Stimulated activated CD4-positive, alpha-beta T cell treated with anti-CD3 and anti-CD28 coated beads, Interleukin-15, amount 100 ng/mL, for 1 hour (primary cell): Measurements from ENCODE around the gene METTL16.
"Not testable (repeated sequence)": the region's sequence is repeated elsewhere in the genome, so short reads cannot be mapped to it uniquely, and the experiment has no call there.

Experiments
- DNase-seq, 2 donors: peaks; one replicate each; pipeline ENCODE4 v3.0.0-alpha.2; 2020; ENCODE audit warnings: low read depth in 1 of 2, low spot score in 1 of 2

METTL16 gene

DNA sequence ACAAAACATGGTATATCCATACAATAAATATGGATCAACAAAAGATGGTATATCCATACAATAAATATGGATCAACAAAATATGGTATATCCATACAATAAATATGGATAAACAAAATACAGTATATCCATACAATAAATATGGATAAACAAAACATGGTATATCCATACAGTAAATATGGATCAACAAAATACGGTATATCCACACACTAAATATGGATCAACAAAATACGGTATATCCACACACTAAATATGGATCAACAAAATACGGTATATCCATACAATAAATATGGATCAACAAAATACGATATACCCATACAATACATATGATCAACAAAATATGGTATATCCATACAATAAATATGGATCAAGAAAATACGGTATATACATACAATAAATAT is 8.1 kb downstream of the METTL16 start:
- DNase-seq, result no peak

DNA sequence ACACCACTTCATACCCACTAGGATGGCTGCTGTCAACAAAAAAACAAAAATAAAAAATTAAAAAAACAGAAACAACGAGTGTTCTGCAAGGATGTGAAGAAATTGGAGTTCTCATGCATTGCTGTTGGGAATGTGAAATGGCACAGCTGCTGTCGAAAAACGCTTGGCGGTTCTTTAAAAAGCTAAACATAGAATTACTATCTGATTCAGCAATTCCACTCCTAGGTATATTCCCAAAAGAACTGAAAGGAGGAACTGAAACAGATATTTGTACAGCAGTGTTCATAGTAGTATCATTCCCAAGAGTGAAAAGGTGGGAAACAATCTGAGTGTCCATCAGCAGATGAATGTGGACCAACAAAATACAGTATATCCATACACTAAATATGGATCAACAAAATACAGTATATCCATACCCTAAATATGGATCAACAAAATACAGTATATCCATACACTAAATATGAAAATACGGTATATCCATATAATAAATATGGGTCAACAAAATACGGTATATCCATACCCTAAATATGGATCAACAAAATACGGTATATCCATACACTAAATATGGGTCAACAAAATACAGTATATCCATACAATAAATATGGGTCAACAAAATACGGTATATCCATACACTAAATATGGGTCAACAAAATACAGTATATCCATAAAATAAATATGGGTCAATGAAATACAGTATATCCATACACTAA is 8.7 kb downstream of the METTL16 start:
- DNase-seq, result no peak

DNA sequence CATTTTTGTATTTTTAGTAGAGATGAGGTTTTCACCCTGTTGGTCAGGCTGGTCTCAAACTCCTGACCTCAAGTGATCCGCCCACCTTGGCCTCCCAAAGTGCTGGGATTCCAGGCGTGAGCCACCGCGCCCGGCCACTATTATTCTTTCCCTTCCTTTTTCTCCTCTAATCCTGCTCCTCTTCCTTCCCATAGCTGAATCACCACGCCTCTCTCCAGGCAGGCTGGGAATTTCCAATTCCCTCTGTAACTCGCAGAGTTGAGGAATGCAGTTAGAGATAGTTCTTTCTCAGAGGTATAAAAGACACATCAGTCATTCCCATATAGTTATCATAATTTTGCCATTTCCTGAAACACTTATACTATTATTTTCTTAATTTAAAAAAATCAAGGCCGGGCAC is 11.2 kb downstream of the METTL16 start:
- DNase-seq, result no peak

DNA sequence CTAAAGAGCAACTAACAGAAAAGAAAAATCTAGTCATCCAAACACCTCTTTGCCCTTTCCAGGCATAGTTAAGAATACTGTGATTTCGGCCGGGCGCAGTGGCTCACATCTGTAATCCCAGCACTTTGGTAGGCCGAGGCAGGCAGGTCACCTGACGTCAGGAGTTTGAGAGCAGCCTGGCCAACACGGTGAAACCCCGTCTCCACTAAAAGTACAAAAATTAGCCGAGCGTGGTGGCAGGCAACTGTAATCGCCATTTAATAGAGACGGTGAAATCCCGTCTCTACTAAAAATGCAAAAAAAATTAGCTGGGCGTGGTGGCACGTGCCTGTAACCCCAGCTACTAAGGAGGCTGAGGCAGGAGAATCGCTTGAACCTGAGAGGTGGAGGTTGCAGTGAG is 22.4 kb downstream of the METTL16 start:
- DNase-seq, result not testable (repeated sequence)

DNA sequence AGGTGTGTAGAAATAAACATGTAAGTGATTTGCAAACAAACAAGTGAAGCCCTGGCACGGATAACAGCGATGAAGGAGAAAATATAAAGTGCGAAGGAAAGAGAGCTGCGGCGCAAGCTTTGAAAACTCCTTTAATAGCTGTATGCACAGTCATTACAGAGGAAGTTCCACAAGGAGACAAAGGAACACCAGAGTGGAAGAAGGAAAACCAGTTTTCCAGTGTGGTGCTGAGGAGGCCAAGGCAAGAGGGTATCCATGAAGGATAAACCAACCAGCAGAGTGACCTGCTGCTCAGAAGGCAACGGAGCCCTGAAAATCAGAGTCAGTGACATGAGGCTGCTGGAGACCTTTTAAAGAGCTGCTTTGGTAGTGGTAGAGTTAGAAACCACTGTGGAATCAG is 24.4 kb downstream of the METTL16 start:
- no peak for DNase-seq

DNA sequence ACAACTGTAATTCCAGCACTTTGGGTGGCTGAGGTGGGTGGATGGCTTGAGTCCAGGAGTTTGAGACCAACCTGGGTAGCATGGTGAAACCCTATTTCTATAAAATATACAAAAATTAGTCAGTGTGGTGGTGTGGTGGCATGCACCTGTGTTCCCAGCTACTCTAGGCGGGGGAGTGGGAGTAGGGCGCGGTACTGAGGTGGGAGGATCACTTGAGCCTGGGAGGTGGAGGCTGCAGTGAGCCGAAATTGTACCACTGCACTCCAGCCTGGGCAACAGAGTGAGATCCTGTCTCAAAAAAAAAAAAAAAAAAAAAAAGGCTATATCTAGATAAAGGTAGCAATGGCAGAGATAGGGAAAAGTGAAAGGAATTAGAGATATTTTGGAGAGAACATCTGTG is 25.0 kb downstream of the METTL16 start:
- not testable (repeated sequence) for DNase-seq

DNA sequence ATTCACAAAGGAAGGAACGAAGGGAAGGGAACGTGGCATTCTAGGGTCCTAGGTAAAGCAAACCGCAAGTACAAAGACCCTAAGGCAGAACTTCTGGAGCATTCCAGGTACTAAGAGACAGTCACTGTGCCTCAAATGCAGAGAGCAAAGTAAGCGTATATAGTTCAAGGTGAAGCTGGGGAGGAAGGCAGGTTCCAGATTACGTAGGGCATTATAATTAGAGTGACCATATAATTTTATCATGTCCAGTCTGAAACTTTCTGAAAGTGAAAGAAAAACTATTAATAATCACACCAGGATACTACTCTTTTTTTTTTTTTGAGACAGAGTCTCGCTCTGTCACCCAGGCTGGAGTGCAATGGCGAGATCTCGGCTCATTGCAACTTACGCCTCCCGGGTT is 25.7 kb downstream of the METTL16 start:
- no peak for DNase-seq

DNA sequence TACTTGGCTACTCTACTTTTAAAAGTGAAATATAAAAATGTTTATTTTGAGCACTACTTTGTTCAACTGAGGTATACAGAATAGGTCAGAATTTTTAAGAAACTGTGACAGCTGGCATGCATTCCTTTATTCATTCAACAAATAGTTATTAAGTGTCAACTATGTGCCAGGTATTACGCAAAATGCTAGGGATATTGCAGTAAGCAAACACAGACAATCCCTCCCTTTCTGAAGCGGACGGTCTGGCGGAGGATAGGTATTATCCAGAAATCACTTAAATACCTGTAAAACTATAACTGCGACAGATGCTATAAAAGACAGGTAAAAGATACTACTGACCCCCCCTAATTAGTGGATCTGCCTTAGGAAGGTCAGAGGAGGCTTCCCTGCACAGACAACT is 26.1 kb downstream of the METTL16 start:
- no peak for DNase-seq

DNA sequence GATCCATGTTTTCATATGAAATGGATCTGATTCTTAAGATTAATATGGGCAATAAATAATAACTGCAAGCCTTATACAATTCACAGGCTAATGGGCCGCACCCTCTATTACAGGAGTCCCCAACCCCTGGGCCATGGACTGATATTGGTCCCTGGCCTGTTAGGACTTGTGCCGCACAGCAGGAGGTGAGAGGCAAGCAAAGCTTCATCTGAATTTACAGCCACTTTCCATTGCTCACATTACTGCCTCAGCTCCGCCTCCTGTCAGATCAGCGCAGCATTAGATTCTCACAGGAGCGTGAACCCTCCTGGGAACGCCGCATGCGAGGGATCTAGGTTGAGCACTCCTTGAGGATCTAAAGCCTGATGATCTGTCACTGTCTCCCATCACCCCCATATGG is 26.8 kb downstream of the METTL16 start:
- DNase-seq, result no peak

DNA sequence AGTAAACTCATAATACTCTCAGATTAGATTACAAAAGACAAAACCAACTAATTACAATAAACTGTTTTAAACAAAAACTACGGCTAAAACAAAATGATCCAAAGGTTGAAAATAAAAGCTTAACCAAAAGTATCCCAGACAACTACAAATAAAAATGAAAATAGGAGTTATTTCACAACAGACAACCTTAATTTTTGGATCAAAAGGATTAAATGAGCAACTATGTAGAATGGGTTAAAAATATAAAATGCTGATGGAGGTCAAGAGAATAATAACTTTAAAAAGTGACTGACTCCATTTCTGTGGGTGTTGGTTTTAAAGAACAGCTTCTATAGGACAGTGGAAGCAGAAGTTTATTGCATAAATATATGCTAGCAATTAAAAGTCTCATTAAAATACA is 28.6 kb downstream of the METTL16 start:
- no peak for DNase-seq

DNA sequence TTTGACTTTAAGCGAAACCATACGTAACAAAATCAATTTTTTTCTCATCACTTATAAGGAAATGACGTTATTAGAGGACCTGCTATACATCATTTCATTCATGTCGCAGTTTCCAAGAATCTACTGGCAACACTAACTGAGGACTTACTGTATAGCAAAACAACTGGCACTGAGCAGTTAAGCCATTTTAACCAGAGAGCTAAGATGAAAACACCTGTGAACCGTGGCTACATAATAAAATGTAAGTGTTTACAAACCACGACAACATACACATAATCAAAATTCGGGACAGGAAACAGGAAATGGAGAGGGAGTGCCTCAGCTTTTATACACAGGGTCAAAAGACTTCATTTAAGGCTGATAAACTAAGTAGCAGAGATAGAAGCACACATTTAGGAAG is 29.5 kb downstream of the METTL16 start:
- no peak for DNase-seq

DNA sequence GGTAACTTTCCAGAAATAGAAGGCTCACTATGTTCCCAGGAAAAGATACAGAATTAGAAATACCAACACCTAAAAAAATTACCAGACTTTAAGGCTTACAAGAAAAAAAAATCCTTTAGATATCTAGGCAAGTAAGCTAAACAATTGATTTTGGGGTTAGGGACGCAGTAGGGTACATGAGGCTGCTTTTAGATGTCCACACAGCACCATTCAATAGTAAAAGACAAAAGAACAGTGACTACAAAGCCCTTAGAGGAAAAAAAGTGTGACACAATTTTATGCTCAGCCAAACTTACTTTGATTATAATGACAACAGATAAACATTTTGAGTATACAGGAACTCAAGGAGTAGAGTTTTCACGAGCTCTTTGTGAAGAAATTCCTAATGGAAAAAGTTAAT is 29.9 kb downstream of the METTL16 start:
- no peak for DNase-seq

DNA sequence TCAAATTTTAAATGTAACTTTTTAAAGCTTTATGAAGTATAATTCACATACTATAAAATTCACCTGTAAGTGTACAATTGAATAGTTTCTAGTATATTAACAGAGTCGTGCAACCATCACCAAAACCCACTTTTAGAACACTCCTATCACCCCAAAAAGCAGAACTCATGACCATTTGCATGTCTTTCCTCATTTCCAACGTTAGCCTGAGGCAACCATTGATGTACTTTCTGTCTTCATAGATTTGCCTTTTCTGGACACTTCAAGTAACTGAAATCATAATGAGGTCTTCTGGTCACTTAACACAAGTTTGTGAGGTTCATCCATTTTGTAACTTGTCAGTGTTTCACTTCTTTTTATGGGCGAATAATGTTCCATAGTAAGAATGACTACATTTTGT is 33.2 kb downstream of the METTL16 start:
- no peak for DNase-seq

DNA sequence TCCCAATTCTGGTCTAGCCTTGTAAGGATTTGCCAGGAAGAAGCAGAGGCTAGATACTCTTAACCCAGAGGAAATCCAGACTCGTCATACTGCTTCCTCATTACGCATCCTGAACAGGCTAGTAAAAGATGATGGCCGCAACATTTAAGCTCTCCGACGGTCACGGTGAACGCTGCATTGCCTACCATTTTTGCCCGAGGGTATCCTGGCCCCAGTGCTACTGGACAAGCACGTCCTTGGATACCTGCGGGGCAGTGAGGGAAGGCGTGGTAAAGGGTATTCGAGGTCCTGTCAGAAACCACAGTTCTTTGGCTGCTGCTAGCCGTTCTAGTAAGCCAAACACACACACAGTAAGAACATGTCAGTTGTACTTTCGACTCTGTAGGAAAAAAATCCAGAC is 36.6 kb downstream of the METTL16 start:
- no peak for DNase-seq

DNA sequence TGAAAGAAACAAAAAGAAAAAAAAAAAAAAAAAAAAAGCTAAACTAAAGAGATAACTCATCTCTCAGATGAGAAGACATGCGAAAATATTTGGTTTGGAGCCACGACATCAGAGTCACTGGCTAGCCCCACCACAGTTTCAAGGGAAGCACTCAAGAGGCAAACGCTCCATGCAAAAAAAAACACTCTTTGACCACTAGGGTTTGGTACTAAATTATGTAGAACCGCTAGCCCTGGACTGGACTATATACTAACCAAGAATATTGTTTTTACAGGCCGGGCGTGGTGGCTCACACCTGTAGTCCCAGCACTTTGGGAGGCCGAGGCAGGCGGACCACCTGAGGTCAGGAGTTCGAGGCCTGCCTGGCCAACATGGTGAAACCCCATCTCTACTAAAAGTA is 37.3 kb downstream of the METTL16 start:
- DNase-seq, result no peak

DNA sequence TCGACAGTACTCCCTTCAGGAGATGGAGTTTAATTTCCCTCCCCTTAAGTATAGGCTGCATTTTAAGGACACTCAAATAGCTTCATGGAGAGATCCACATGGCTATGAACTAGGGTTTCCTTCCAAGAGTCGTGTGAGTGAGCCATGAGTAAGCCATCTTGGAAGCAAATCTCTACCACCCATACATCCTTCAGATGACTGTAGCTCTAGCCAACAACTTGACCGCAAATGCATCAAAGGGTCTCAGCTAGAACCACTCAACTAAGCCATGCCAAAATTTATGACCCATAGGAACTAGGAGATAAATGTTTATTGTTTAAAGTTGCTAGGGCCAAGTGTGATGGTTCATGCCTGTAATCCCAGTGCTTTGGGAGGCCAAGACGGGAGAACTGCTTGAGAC is 43.4 kb downstream of the METTL16 start:
- DNase-seq, result no peak

DNA sequence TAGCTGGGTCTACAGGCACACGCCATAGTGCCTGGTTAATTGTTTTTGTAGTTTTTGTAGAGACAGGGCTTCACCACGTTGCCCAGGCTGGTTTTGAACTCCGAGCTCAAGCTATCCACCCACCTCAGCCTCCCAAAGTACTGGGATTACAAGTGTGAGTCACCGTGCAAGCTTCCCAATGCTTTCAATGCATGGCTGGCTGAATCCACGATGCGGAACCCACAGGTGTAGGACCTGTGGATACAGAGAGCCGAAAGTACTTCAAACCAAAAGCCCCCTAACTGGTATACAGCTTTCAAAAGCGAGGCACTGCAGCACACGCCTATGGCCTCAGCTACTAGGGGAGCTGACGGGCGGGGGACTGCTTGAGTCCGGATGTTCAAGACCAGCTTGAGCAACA is 44.8 kb downstream of the METTL16 start:
- no peak for DNase-seq

DNA sequence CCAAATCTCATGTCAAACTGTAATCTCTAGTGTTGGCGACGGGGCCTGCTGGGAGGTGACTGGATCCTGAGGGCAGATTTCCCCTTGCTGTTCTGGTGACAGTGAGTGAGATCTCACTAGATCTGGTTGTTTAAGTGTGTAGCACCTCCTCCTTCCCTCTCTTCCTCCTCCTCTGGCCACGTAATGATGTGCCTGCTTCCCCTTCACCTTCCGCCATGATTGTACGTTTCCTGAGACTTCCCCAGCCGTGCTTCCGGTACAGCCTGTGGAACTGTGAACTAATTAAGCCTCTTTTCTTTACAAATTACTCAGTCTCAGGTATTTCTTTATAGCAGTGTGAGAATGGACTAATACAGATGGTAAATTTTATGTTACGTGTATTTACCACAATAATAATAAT is 49.2 kb downstream of the METTL16 start:
- DNase-seq, result no peak

DNA sequence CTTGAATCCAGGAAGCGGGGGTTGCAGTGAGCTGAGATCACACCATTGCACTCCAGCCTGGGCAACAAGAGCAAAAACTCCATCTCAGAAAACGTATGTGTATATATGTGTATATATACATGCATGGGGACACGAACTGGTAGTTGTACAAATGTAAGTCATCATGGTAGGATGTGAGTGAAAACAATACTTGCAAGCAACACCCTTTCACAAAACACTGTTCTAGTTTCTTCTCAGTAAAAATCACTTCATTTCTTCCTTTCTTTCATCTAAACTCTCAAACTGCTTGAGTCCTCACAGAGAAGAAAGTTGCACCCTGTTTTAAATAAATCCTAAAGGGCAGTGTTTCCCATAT is 51.8 kb downstream of the METTL16 start:
- DNase-seq, result no peak

DNA sequence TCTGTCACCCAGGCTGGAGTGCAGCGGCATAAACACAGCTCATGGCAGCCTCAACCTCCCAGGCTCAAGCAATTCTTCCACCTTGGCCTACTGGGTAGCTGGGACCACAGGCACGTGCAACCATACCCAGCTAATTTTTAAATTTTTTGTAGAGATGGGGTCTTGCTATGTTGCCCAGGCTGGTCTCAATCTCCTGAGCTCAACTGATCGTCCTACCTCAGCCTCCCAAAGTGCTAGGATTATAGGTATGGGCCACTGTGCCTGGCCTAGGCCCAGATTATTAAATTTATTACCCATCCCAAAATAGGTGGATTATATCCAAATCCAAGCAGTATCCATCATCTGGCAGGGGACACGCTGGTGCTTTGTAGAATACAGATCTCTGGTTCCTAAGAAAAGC is 53.8 kb downstream of the METTL16 start:
- DNase-seq, result no peak

DNA sequence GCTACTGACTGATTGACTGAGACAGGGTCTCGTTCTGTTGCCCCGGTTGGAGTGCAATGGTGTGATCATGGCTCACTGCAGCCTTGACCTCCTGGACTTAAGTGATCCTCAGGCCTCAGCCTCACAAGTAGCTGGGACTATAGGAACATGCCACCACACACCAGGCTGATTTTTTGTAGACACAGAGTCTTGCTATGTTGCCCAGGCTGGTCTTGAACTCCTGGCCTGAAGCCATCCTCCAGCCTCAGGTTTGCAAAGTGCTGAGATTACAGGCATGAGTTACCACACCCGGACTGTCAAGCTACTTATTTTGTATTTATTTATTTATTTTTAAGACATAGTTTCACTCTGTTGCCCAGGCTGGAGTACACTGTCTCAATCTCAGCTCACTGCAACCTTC is 55.2 kb downstream of the METTL16 start:
- DNase-seq, result no peak

DNA sequence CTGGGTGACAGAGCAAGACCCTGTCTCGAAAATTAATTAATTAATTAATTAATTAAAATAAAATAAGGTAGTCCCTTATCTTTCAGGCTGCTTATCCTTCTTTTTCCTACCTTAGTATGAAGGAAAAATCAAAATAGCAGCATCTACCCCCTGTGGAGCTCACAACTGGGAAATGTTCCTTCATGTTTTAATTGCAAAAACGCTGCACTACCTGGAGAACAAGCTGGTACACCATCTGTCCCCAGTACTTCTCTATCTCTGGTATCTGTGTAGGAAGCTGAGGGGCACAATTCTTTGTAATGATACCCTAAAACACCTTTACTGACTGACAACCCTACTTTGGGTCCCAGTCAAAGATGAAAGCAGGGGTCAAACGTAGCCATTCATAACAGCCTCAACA is 55.7 kb downstream of the METTL16 start:
- no peak for DNase-seq

DNA sequence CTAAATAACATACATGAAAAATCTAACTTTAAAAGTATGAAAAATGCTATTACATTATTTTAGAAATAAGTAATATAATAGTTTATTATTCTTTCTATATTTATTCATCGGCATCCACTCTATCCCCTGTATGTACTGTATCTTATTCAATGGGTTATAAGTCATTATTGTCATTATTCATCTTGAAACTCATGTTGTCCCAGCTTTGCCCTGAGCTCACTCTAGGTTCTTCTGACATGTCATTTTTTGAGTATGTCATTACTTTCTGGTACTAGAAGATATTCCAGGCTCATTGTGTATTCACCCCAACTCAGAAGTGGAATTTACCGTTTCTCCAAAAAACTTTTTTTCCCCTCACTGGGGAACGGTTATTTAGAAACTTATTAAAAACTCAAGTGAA is 57.8 kb downstream of the METTL16 start:
- no peak for DNase-seq

DNA sequence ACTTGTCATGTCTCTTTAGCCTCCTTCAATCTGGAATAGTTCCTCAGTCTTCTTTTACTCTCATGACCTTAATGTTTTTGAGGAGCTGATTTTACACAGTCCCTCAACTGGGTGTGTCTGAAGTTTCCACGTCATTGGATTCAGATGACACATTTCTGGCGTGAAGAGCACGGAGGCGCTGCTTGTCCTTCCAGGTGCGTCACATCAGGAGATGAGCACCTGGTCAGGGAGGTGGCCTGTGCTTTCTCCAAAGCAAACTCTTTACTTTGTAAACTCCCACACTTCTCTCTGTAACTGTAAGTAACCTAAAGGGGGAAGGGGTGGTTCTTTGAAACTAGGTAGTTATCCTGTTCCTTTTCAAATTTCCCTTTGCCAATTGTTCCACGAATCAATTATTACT is 58.4 kb downstream of the METTL16 start:
- DNase-seq, result no peak
